ENCODE data around the gene RASSF4. TPM values are rescaled to one million over a fixed set of nuclear protein-coding genes. Genes with fewer than 3 reads are reported as not detected.

RASSF4 gene
- polyA plus RNA-seq, 1 experiment = 11.2 TPM

DNA sequence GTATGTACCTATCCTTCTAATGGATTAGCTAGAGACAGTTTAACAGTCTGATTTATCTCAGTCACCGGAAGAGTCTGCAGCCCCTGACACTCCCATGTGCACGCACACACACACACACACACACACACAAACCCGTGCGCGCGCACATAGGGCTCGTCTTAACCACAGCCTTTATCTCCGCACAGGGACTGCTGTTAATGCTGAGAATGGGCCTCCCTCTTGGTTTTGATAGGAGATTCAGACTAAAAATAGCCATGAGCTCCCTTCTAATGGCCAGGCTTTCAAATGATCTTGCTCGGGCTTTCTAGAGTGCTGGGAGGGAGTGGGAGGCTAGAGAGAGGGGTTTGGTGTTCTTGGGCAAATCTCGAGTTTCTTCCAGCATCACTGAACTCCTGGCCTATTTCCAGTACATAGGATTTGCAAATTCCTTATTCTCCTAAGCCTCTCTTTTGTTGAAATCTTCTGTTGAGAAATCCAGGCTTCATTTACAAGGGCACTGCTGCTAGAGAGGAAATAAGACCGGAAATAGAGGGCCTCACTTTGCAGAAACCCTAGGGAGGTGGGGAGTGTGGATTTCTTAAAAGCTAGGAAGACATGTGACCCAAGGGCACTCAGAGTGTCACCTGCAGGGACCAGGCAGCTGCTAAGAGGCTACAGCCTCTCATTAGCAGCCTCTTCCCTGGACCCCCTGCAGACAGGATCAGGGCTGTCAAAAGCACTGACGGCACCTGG lies 46.1 kb upstream of the RASSF4 start:
- no peak overlapping the region for H3K4me3 ChIP-seq (ENCODE audit: low read depth, low read length)
- CTCF ChIA-PET = interaction anchor here (1.2 kb wide), 1 partner anchor 19 kb away, joined by 4 read pairs; no protein-coding TSS in a partner anchor
- H3K27me3 ChIP-seq (ENCODE audit: control insufficient read depth, insufficient read depth, low read length) = peaks cover 33% of the 10 kb centered on the region
- POLR2A ChIA-PET = no interaction called here
- no peak for DNase-seq (ENCODE audit: low read depth, low spot score)
- H3K9me3 ChIP-seq (ENCODE audit: control insufficient read depth, insufficient read depth, low read length) = no peaks in the 10 kb centered on the region; the same call in 1 of the 2 replicates
- TF ChIP-seq, protein P1, sequence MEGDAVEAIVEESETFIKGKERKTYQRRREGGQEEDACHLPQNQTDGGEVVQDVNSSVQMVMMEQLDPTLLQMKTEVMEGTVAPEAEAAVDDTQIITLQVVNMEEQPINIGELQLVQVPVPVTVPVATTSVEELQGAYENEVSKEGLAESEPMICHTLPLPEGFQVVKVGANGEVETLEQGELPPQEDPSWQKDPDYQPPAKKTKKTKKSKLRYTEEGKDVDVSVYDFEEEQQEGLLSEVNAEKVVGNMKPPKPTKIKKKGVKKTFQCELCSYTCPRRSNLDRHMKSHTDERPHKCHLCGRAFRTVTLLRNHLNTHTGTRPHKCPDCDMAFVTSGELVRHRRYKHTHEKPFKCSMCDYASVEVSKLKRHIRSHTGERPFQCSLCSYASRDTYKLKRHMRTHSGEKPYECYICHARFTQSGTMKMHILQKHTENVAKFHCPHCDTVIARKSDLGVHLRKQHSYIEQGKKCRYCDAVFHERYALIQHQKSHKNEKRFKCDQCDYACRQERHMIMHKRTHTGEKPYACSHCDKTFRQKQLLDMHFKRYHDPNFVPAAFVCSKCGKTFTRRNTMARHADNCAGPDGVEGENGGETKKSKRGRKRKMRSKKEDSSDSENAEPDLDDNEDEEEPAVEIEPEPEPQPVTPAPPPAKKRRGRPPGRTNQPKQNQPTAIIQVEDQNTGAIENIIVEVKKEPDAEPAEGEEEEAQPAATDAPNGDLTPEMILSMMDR (IDR thresholded peaks at IDR 0.05; ENCODE audit: low read depth, low read length) = no peak
- no peak overlapping the region for H3K27ac ChIP-seq (ENCODE audit: low read depth, low read length)

DNA sequence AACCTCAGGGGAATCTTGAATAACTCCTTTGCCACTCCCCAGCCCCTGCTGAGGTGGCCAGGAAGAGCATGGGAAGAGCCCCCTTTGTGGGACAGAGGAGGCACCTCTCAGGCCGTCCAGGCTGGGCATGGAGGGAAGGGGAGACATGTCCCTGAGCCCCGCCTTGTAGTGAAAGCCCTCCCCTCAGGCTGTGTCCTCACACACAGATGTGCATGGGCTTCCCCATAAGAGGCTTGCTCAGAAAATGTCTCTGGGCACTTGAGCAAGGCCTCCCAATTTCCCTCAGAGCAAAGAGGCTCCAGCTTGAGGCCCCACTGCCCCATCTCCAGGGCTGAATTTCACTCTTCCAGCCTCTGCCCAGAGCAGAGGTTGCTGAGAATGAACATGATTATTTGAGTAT lies 44.7 kb upstream of the RASSF4 start:
- DNase-seq (ENCODE audit: low read depth, low spot score) = no peak
- ChIA-PET POLR2A (no interaction called here), CTCF (no interaction called here)
- Histone ChIP-seq H3K27ac (ENCODE audit: low read depth, low read length) (no peak overlapping the region), H3K9me3 (ENCODE audit: control insufficient read depth, insufficient read depth, low read length) (no peaks in the 10 kb centered on the region; the same call in 1 of the 2 replicates), H3K27me3 (ENCODE audit: control insufficient read depth, insufficient read depth, low read length) (peaks cover 35% of the 10 kb centered on the region), H3K4me3 (ENCODE audit: low read depth, low read length) (no peak overlapping the region)
- TF ChIP-seq, protein P1 (IDR thresholded peaks at IDR 0.05; ENCODE audit: low read depth, low read length) = no peak

DNA sequence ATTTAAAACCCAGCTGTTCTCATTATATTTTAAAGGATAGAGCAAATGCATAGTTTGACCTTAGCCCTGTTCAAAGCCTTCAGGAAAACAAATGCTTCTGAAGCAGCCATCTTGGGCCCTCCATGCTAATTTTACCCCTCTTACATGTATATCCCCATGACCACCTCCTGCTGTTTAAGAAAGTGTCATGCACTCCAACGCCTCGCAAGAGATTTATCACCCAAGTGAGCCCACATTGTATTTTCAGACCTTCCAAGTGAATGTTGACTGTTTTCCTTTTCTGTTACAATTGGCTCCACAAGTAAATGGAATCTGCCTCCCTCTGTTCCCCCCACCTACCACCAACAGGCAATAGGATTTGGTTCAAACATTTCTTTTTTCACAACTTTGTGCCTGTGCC lies 43.2 kb upstream of the RASSF4 start:
- peaks cover 35% of the 10 kb centered on the region for H3K27me3 ChIP-seq (ENCODE audit: control insufficient read depth, insufficient read depth, low read length)
- TF ChIP-seq, protein P1 (IDR thresholded peaks at IDR 0.05; ENCODE audit: low read depth, low read length) = no peak
- no peaks in the 10 kb centered on the region for H3K9me3 ChIP-seq (ENCODE audit: control insufficient read depth, insufficient read depth, low read length)
- DNase-seq (ENCODE audit: low read depth, low spot score) = no peak
- H3K4me3 ChIP-seq (ENCODE audit: low read depth, low read length) = no peak overlapping the region
- CTCF ChIA-PET = no interaction called here
- no peak overlapping the region for H3K27ac ChIP-seq (ENCODE audit: low read depth, low read length)
- POLR2A ChIA-PET = no interaction called here

DNA sequence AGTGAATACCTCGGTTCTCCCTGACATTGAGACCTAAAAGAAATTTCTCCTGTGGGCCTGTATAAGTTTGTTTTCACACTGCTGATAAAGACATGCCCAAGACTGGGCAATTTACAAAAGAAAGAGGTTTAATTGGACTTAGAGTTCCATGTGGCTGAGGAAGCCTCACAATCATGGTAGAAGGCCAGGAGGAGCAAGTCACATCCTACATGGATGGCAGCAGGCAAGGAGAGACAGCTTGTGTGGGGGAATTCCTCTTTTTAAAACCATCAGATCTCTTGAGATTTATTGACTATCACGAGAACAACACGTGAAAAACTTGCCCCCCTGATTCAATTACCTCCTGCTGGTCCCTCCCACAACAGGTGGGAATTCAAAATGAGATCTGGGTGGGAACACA lies 41.8 kb upstream of the RASSF4 start:
- CTCF ChIA-PET = no interaction called here
- peaks cover 32% of the 10 kb centered on the region for H3K27me3 ChIP-seq (ENCODE audit: control insufficient read depth, insufficient read depth, low read length)
- POLR2A ChIA-PET = no interaction called here
- no peak overlapping the region for H3K27ac ChIP-seq (ENCODE audit: low read depth, low read length)
- no peaks in the 10 kb centered on the region for H3K9me3 ChIP-seq (ENCODE audit: control insufficient read depth, insufficient read depth, low read length)
- TF ChIP-seq, protein P1 (IDR thresholded peaks at IDR 0.05; ENCODE audit: low read depth, low read length) = no peak
- H3K4me3 ChIP-seq (ENCODE audit: low read depth, low read length) = no peak overlapping the region
- DNase-seq (ENCODE audit: low read depth, low spot score) = no peak

DNA sequence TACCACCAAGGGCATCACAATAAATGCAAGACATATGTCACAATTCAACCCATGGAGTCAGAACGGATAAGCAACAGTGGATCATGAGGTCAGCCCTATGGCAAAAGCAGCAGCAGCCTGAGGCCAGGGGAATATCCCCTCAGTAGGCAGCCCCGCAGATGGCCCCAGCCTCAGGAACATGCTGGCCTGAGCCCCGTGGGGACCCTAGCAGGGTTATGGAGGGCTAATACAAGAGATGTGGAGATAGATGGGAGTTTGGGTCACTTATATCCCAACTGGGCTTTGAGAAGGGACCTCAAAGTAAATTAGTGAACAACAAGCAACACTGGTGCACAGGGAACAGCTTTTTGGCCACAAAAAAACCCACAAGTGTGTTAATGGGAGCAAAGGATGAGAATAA lies 39.4 kb upstream of the RASSF4 start:
- no peak for DNase-seq (ENCODE audit: low read depth, low spot score)
- H3K9me3 ChIP-seq (ENCODE audit: control insufficient read depth, insufficient read depth, low read length) = no peaks in the 10 kb centered on the region; the same call in 1 of the 2 replicates
- no peak overlapping the region for H3K27ac ChIP-seq (ENCODE audit: low read depth, low read length)
- ChIA-PET CTCF (interaction anchor here (0.6 to 3.8 kb wide), 2 partner anchors 13 to 68 kb away, joined by 4 to 14 read pairs; no protein-coding TSS in a partner anchor), POLR2A (no interaction called here)
- H3K4me3 ChIP-seq (ENCODE audit: low read depth, low read length) = no peak overlapping the region
- TF ChIP-seq, protein P1 (IDR thresholded peaks at IDR 0.05; ENCODE audit: low read depth, low read length) = no peak
- peaks cover 38% of the 10 kb centered on the region for H3K27me3 ChIP-seq (ENCODE audit: control insufficient read depth, insufficient read depth, low read length)
